ENCODE results near the gene CSNK2B.

CSNK2B gene

GRCh38 chr6:31639043-31639442 is 26.8 kb upstream of the CSNK2B start:
- DNase-seq = no peak

GRCh38 chr6:31639449-31639861 is 26.4 kb upstream of the CSNK2B start:
- DNase-seq = no peak

- no peak for DNase-seq
These were observed 25.3 kb upstream of the CSNK2B start for GRCh38 chr6:31640612-31641011.

- no peak for DNase-seq
These were observed 24.5 kb upstream of the CSNK2B start for GRCh38 chr6:31641370-31641769.

GRCh38 chr6:31642798-31643570 is 22.9 kb upstream of the CSNK2B start:
- DNase-seq = no peak

- DNase-seq = no peak
These were observed 21.9 kb upstream of the CSNK2B start for GRCh38 chr6:31643818-31644454.

- DNase-seq = no peak
These were observed 20.6 kb upstream of the CSNK2B start for GRCh38 chr6:31645325-31645724.

- peak; percentile 61 for DNase-seq
These were observed 14.2 kb upstream of the CSNK2B start for GRCh38 chr6:31651602-31652191.

- peak; percentile 95 for DNase-seq
These were observed 12.8 kb upstream of the CSNK2B start for GRCh38 chr6:31652925-31653724.

GRCh38 chr6:31654574-31655348 is 11.1 kb upstream of the CSNK2B start:
- no peak for DNase-seq

- no peak for DNase-seq
These were observed 10.3 kb upstream of the CSNK2B start, which contains the start of gene APOM for GRCh38 chr6:31655349-31656237. Gene APOM, plus strand, starts transcription at chr6:31655894. Its CDS starts 73 bp downstream, at chr6:31655967.

- no peak for DNase-seq
These were observed 8.3 kb upstream of the CSNK2B start for GRCh38 chr6:31657406-31658157.

- DNase-seq = no peak
These were observed 7.7 kb upstream of the CSNK2B start for GRCh38 chr6:31658158-31658688.

GRCh38 chr6:31658983-31659648 is 6.8 kb upstream of the CSNK2B start:
- no peak for DNase-seq

- DNase-seq = no peak
These were observed 6.1 kb upstream of the CSNK2B start for GRCh38 chr6:31659649-31660380.

- DNase-seq = peak; percentile 78
These were observed 5.3 kb upstream of the CSNK2B start, which contains the start of gene C6orf47 for GRCh38 chr6:31660381-31661261. Gene C6orf47, minus strand, starts transcription at chr6:31660778. Its CDS starts 831 bp downstream, at chr6:31659947.

GRCh38 chr6:31661262-31662123 is 4.4 kb upstream of the CSNK2B start:
- no peak for DNase-seq
